HCT116 (cell line): ENCODE measurements around the gene FBH1. TPM values are rescaled to one million over a fixed set of nuclear protein-coding genes. Genes with fewer than 3 reads are reported as not detected.
"Not testable (repeated sequence)": the region's sequence is repeated elsewhere in the genome, so short reads cannot be mapped to it uniquely, and the experiment has no call there.

Experiments used
- ATAC-seq: fragments of 200-7000 bp; cut with Tn5 transposase; 2 replicates; pipeline ENCODE4 v1.9.1; 2020; ENCODE audit warnings: mild to moderate bottlenecking, moderate library complexity
- BruUV-seq: library from RNA; stranded (reverse); fragments of 400-500 nt; replicated peaks from 2 replicates; lab custom pipeline; 2021; lab: Mats Ljungman, UMichigan
- CTCF ChIA-PET: fragments of 300-600 bp; sonication (Branson Sonifier 250); formaldehyde crosslinking; loops from one replicate; lab custom pipeline; 2021; ENCODE audit warnings: antibody characterized with exemption; lab: Charles Lee
- POLR2A ChIA-PET: fragments of 300-600, 350-600 bp; sonication (Branson Sonifier 250); formaldehyde crosslinking; loops from one replicate; lab custom pipeline; 2021; ENCODE audit warnings: antibody characterized with exemption; lab: Charles Lee
- RAD21 ChIA-PET, 2 experiments: fragments of 300-600 bp; sonication (Branson Sonifier 250); formaldehyde crosslinking; loops; one replicate each; lab custom pipeline; 2023; ENCODE audit warnings: low total read pairs in 2 of 2; ENCODE audit not compliant: uncharacterized antibody in 2 of 2, unreplicated experiment in 2 of 2, low non-redundant PET in 1 of 2; lab: Charles Lee
- DNase-seq: peaks from one replicate; pipeline ENCODE4 v3.0.0-alpha.2; 2010; ENCODE audit warnings: low read depth, low spot score
- H2AFZ ChIP-seq: fragments of 200-600 bp; shearing (Covaris generic), sonication (generic); 2 replicates; pipeline ENCODE4 v1.6.1; 2017; ENCODE audit warnings: low read depth, mixed run types, mixed read lengths, antibody characterized with exemption, low read length; ENCODE audit not compliant: poor library complexity, severe bottlenecking
- H3K27ac ChIP-seq: 2 replicates; pipeline ENCODE4 v1.5.1; 2012; ENCODE audit warnings: low read depth, low read length
- H3K27me3 ChIP-seq: fragments of 200-600 bp; sonication (generic); 2 replicates; pipeline ENCODE4 v1.6.1; 2016; ENCODE audit warnings: mixed run types, low read length, mixed read lengths; ENCODE audit not compliant: insufficient read depth
- H3K36me3 ChIP-seq, 2 experiments: fragments of 200-500 bp in 1 of 2; fragments of 200-600 bp in 1 of 2; sonication (Bioruptor generic) in 1 of 2; sonication (generic) in 1 of 2; 2 replicates each; pipeline versions ENCODE4 v1.5.1 to v1.6.1; 2014 to 2016; ENCODE audit warnings: low read length in 2 of 2, inconsistent platforms in 1 of 2, mixed read lengths in 1 of 2, mixed run types in 1 of 2; ENCODE audit not compliant: insufficient read depth in 2 of 2, control insufficient read depth in 1 of 2
- H3K4me1 ChIP-seq, 2 experiments: fragments of 200-600 bp in 1 of 2; sonication (generic) in 1 of 2; 2 replicates each; pipeline versions ENCODE4 v1.5.1 to v1.6.1; 2012 to 2017; ENCODE audit warnings: low read length in 2 of 2, inconsistent platforms in 1 of 2, mild to moderate bottlenecking in 1 of 2, mixed read lengths in 1 of 2, mixed run types in 1 of 2, moderate library complexity in 1 of 2; ENCODE audit not compliant: insufficient read depth in 2 of 2, control insufficient read depth in 1 of 2
- H3K4me2 ChIP-seq: fragments of 200-600 bp; sonication (generic); 2 replicates; pipeline ENCODE4 v1.6.1; 2017; ENCODE audit warnings: mixed run types, low read length, mixed read lengths
- H3K4me3 ChIP-seq, 2 experiments: fragments of 200-600 bp in 1 of 2; sonication (generic) in 1 of 2; replicated peaks in 1 of 2; 2 replicates each; pipeline ENCODE4 v1.5.1; 2011 to 2016; ENCODE audit warnings: low read length in 2 of 2, control low read depth in 1 of 2, low read depth in 1 of 2, mild to moderate bottlenecking in 1 of 2, mixed read lengths in 1 of 2, mixed run types in 1 of 2
- H3K79me2 ChIP-seq: fragments of 200-600 bp; sonication (generic); 2 replicates; pipeline ENCODE4 v1.6.1; 2017; ENCODE audit warnings: mild to moderate bottlenecking, mixed run types, low read length, moderate library complexity, mixed read lengths; ENCODE audit not compliant: insufficient read depth
- H3K9ac ChIP-seq: fragments of 200-600 bp; sonication (generic); 2 replicates; pipeline ENCODE4 v1.6.1; 2016; ENCODE audit warnings: low read length, mixed read lengths
- H3K9me2 ChIP-seq: fragments of 200-600 bp; sonication (generic), shearing (Covaris generic); 2 replicates; pipeline ENCODE4 v1.6.1; 2017; ENCODE audit warnings: mixed run types, mild to moderate bottlenecking, moderate library complexity; ENCODE audit not compliant: insufficient read depth
- H3K9me3 ChIP-seq, 2 experiments: fragments of 200-500 bp in 1 of 2; fragments of 200-600 bp in 1 of 2; sonication (Bioruptor generic) in 1 of 2; sonication (generic) in 1 of 2; 2 replicates each; pipeline ENCODE4 v1.6.1; 2014 to 2017; ENCODE audit warnings: low read length in 2 of 2, mixed read lengths in 2 of 2, inconsistent platforms in 1 of 2, low read depth in 1 of 2, mild to moderate bottlenecking in 1 of 2, mixed run types in 1 of 2, moderate library complexity in 1 of 2; ENCODE audit not compliant: control insufficient read depth in 1 of 2, insufficient read depth in 1 of 2
- H4K20me1 ChIP-seq: fragments of 200-600 bp; sonication (generic), shearing (Covaris generic); 2 replicates; pipeline ENCODE4 v1.6.1; 2017; ENCODE audit warnings: mixed run types, mild to moderate bottlenecking, moderate library complexity; ENCODE audit not compliant: insufficient read depth
- ATF3 ChIP-seq: IDR thresholded peaks from 2 replicates; pipeline ENCODE4 v1.6.1; 2012
- CEBPB ChIP-seq: IDR thresholded peaks from 2 replicates; pipeline ENCODE4 v1.6.1; 2012; ENCODE audit warnings: low read depth
- EGR1 ChIP-seq: IDR thresholded peaks from 2 replicates; pipeline ENCODE4 v1.6.1; 2012; ENCODE audit warnings: low read depth
- EZH2phosphoT487 ChIP-seq: fragments of 200-600 bp; IDR thresholded peaks from 2 replicates; pipeline ENCODE4 v1.6.1; 2018; ENCODE audit warnings: antibody characterized with exemption, borderline replicate concordance
- FOSL1 ChIP-seq: IDR thresholded peaks from 2 replicates; pipeline ENCODE4 v1.6.1; 2012; ENCODE audit warnings: low read depth
- JUND ChIP-seq: IDR thresholded peaks from 2 replicates; pipeline ENCODE4 v1.6.1; 2012
- POLR2AphosphoS5 ChIP-seq: IDR thresholded peaks from 2 replicates; pipeline ENCODE4 v1.6.1; 2011; ENCODE audit warnings: mild to moderate bottlenecking, low read depth, low read length, moderate library complexity
- RAD21 ChIP-seq: IDR thresholded peaks from 2 replicates; pipeline ENCODE4 v1.6.1; 2012; ENCODE audit warnings: low read depth, mild to moderate bottlenecking
- SIN3A ChIP-seq: IDR thresholded peaks from 2 replicates; pipeline ENCODE4 v1.6.1; 2012; ENCODE audit warnings: low read depth
- SP1 ChIP-seq: IDR thresholded peaks from 2 replicates; pipeline ENCODE4 v1.6.1; 2012; ENCODE audit warnings: low read depth
- YY1 ChIP-seq: IDR thresholded peaks from 2 replicates; pipeline ENCODE4 v1.6.1; 2011; ENCODE audit warnings: low read length, low read depth, moderate library complexity, mild to moderate bottlenecking; ENCODE audit not compliant: insufficient replicate concordance; ENCODE audit errors: extremely low read depth
- ZFX ChIP-seq: fragments of 450-650 bp; IDR thresholded peaks from 2 replicates; pipeline ENCODE4 v1.6.1; 2017
- intact Hi-C: fragments of 100-400 bp; cut with micrococcal nuclease; formaldehyde crosslinking; loops from 2 replicates; pipeline ENCODE4 v1.10.0; 2022
- total RNA-seq: library from RNA; stranded (reverse); gene quantifications from one replicate; pipeline ENCODE4 v1.2.1, GENCODE V29; 2021; ENCODE audit not compliant: unreplicated experiment
- TF ChIP-seq, protein P1 (sequence below): IDR thresholded peaks from 2 replicates; pipeline ENCODE4 v1.6.1; 2012
- TF ChIP-seq, protein P2 (sequence below): IDR thresholded peaks from 2 replicates; pipeline ENCODE4 v1.6.1; 2011; ENCODE audit warnings: mild to moderate bottlenecking, low read length, moderate library complexity; ENCODE audit not compliant: insufficient replicate concordance; ENCODE audit errors: extremely low read depth
- TF ChIP-seq, protein P3 (sequence below): IDR thresholded peaks from 2 replicates; pipeline ENCODE4 v1.6.1; 2012; ENCODE audit warnings: low read depth

FBH1 gene
- total RNA-seq, 1 experiment from 2014 or later, result 70.2 TPM

DNA sequence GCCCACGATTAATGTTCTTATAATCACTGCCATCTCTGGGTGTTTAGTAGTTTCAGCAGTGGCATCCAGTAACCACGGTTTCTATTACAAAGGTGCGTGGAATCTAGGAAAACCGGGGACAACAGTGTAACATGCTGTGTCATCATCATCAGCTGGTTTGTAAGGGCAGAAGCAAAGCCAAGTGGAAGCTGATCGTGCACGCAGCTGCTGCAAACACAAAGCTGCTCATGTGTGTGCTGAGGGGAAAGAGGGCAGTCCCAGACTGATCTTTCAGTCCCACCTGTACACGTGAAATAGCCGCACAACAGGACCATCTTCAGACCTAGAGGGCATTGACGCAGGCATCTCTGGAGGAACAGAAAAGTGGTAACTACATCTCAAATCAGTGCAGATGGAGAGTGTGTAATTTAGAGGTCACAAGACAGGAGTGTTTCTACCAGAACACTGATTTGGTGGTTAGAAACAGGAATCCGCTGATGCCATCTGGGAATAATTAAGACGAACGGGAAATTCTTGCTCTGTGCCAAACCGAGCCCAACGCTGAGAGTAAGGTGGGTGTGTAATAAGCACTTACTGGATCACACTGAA is 13.8 kb upstream of the FBH1 start:
- ChIA-PET CTCF (interaction anchor here (1.2 kb wide), 1 partner anchor 246 kb away, joined by 3 read pairs; no protein-coding TSS in a partner anchor), POLR2A (interaction anchor here (2.7 kb wide), 1 partner anchor 14 kb away, joined by 8 read pairs; the partner anchor contains the start of genes ANKRD16 and FBH1)
- no peaks in the 10 kb centered on the region for H3K79me2 ChIP-seq

DNA sequence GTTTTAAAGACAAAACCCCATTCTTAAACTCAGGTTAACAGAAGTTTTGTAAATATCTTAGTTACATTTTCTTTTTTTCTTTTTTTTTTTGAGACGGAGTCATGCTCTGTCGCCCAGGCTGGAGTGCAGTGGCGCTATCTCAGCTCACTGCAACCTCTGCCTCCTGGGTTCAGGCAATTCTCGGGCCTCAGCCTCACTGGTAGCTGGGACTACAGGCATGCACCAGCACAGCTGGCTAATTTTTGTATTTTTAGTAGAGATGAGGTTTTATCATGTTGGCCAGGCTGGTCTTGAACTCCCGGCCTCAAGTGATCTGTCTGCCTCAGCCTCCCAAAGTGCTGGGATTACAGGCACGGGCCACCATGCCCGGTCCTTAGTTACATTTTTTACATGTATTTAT is 13.0 kb upstream of the FBH1 start:
- H3K9me3 ChIP-seq, H3K4me2 ChIP-seq, H3K4me3 ChIP-seq, BruUV-seq, H3K9me2 ChIP-seq, H3K27me3 ChIP-seq, ATAC-seq, DNase-seq, H3K4me1 ChIP-seq, CTCF ChIA-PET, H2AFZ ChIP-seq, H3K9ac ChIP-seq, H3K27ac ChIP-seq, H4K20me1 ChIP-seq, intact Hi-C loops, H3K79me2 ChIP-seq, RAD21 ChIA-PET: not testable (repeated sequence)
- peaks cover 20 to 23% of the 10 kb centered on the region in 2 experiments; a peak in 3 of 4 replicates for H3K36me3 ChIP-seq
- POLR2A ChIA-PET, result interaction anchor here (2.7 kb wide), 1 partner anchor 13 kb away, joined by 8 read pairs; the partner anchor contains the start of genes ANKRD16 and FBH1

More for the DNA sequence above, 13.8 kb upstream of the FBH1 start:
- Histone ChIP-seq H3K27ac (no peak overlapping the region), H3K9me2 (no peaks in the 10 kb centered on the region), H3K4me3 (no peak overlapping the region), H4K20me1 (no peaks in the 10 kb centered on the region), H2AFZ (no peak overlapping the region), H3K9ac (no peak overlapping the region), H3K4me1 (no peaks in the 10 kb centered on the region), H3K4me2 (no peak overlapping the region), H3K27me3 (no peaks in the 10 kb centered on the region), H3K9me3 (no peaks in the 10 kb centered on the region), H3K36me3 (peaks cover 20 to 23% of the 10 kb centered on the region in 2 experiments; a peak in 3 of 4 replicates)
- ATAC-seq (no peak), DNase-seq (no peak)
- intact Hi-C loops, result no loop called here
- BruUV-seq, result no TSS peak
- TF ChIP-seq, protein P1, sequence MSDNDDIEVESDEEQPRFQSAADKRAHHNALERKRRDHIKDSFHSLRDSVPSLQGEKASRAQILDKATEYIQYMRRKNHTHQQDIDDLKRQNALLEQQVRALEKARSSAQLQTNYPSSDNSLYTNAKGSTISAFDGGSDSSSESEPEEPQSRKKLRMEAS, result no peak
- TF ChIP-seq, protein P2, sequence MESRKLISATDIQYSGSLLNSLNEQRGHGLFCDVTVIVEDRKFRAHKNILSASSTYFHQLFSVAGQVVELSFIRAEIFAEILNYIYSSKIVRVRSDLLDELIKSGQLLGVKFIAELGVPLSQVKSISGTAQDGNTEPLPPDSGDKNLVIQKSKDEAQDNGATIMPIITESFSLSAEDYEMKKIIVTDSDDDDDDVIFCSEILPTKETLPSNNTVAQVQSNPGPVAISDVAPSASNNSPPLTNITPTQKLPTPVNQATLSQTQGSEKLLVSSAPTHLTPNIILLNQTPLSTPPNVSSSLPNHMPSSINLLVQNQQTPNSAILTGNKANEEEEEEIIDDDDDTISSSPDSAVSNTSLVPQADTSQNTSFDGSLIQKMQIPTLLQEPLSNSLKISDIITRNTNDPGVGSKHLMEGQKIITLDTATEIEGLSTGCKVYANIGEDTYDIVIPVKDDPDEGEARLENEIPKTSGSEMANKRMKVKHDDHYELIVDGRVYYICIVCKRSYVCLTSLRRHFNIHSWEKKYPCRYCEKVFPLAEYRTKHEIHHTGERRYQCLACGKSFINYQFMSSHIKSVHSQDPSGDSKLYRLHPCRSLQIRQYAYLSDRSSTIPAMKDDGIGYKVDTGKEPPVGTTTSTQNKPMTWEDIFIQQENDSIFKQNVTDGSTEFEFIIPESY, result no peak
- TF ChIP-seq YY1, result no peak
- TF ChIP-seq FOSL1, result no peak
- no peak for TF ChIP-seq EGR1
- no peak for TF ChIP-seq JUND
- TF ChIP-seq POLR2AphosphoS5, result no peak
- TF ChIP-seq EZH2phosphoT487, result no peak
- TF ChIP-seq, protein P3, sequence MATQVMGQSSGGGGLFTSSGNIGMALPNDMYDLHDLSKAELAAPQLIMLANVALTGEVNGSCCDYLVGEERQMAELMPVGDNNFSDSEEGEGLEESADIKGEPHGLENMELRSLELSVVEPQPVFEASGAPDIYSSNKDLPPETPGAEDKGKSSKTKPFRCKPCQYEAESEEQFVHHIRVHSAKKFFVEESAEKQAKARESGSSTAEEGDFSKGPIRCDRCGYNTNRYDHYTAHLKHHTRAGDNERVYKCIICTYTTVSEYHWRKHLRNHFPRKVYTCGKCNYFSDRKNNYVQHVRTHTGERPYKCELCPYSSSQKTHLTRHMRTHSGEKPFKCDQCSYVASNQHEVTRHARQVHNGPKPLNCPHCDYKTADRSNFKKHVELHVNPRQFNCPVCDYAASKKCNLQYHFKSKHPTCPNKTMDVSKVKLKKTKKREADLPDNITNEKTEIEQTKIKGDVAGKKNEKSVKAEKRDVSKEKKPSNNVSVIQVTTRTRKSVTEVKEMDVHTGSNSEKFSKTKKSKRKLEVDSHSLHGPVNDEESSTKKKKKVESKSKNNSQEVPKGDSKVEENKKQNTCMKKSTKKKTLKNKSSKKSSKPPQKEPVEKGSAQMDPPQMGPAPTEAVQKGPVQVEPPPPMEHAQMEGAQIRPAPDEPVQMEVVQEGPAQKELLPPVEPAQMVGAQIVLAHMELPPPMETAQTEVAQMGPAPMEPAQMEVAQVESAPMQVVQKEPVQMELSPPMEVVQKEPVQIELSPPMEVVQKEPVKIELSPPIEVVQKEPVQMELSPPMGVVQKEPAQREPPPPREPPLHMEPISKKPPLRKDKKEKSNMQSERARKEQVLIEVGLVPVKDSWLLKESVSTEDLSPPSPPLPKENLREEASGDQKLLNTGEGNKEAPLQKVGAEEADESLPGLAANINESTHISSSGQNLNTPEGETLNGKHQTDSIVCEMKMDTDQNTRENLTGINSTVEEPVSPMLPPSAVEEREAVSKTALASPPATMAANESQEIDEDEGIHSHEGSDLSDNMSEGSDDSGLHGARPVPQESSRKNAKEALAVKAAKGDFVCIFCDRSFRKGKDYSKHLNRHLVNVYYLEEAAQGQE, result no peak
- no peak for TF ChIP-seq ZFX
- TF ChIP-seq CEBPB, result no peak
- no peak for TF ChIP-seq SP1
- no peak for TF ChIP-seq ATF3
- TF ChIP-seq RAD21, result no peak
- no peak for TF ChIP-seq SIN3A
- RAD21 ChIA-PET, result no interaction called here
